Brain microvascular endothelial cell (primary cell): ENCODE results near the gene SCAMP2.
"Not testable (repeated sequence)": the region's sequence is repeated elsewhere in the genome, so short reads cannot be mapped to it uniquely, and the experiment has no call there.

Experiments
- DNase-seq: peaks from one replicate; pipeline ENCODE4 v3.0.0-alpha.2; 2020
- H3K27ac ChIP-seq: fragments of 250-450 bp; sonication (Bioruptor Pico); 2 replicates; pipeline ENCODE4 v1.5.1; 2020; ENCODE audit warnings: mild to moderate bottlenecking, moderate library complexity
- H3K27me3 ChIP-seq: fragments of 250-450 bp; sonication (Bioruptor Pico); replicated peaks from 2 replicates; pipeline ENCODE4 v1.5.1; 2020; ENCODE audit warnings: mild to moderate bottlenecking
- H3K36me3 ChIP-seq: fragments of 250-450 bp; sonication (Bioruptor Pico); replicated peaks from 2 replicates; pipeline ENCODE4 v1.5.1; 2020; ENCODE audit warnings: mild to moderate bottlenecking
- H3K4me3 ChIP-seq: 2 replicates; pipeline ENCODE4 v1.5.1; 2011; ENCODE audit warnings: low read depth, mild to moderate bottlenecking, control low read depth, low read length, moderate library complexity
- in situ Hi-C: cut with HindIII; loops from 2 replicates; pipeline ENCODE4 v1.10.0; 2017; ENCODE audit warnings: low sequenced_read_pairs, low pct_ligation_motif_present
- TF ChIP-seq, protein P1 (sequence below): IDR thresholded peaks from 2 replicates; pipeline ENCODE4 v1.5.1; 2011; ENCODE audit warnings: low read depth, mild to moderate bottlenecking, moderate library complexity, low read length, control low read depth, inconsistent platforms; ENCODE audit errors: missing control alignments

The SCAMP2 gene

DNA sequence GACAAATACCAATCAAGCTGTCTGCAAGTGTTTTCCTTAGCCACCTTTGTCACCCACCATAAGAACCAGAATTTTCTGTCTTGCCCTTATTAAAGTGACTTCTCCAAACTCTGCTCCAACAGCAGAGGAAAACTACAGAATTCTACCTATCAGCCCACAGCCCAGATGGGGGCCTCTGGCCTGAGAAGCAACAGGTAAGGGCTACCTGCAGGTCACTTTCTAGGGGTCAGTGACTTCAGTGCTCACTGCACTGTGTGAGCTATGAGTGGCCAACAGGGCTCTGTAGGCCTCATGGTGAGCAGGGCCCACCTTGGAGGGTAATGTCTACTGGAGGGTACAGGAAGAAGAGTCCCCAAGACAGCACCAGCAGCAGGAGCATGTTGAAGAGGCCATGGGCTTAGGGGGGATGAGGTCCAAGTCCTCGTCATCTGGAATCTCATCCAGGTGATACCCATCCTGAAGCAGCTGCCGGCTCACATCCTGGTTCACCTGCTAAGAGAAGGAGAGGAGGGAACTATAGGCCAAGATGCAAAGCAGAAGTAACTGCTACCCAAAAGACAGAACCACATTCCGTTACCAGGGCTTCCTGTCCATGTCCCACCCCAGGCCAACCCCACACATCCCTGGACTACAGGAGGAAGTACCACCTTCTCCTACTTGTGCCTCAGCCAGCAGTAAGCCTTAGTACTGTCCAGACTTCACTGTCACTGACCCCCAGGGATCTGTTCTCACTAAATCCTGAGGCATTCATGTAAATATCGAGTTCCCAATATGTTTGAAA is 29.3 kb upstream of the SCAMP2 start:
- TF ChIP-seq, protein P1, sequence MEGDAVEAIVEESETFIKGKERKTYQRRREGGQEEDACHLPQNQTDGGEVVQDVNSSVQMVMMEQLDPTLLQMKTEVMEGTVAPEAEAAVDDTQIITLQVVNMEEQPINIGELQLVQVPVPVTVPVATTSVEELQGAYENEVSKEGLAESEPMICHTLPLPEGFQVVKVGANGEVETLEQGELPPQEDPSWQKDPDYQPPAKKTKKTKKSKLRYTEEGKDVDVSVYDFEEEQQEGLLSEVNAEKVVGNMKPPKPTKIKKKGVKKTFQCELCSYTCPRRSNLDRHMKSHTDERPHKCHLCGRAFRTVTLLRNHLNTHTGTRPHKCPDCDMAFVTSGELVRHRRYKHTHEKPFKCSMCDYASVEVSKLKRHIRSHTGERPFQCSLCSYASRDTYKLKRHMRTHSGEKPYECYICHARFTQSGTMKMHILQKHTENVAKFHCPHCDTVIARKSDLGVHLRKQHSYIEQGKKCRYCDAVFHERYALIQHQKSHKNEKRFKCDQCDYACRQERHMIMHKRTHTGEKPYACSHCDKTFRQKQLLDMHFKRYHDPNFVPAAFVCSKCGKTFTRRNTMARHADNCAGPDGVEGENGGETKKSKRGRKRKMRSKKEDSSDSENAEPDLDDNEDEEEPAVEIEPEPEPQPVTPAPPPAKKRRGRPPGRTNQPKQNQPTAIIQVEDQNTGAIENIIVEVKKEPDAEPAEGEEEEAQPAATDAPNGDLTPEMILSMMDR, result no peak
- H3K27ac ChIP-seq, result no peak overlapping the region
- H3K36me3 ChIP-seq, result peaks cover 58% of the 10 kb centered on the region
- in situ Hi-C loops, result no loop called here
- H3K4me3 ChIP-seq, result no peak overlapping the region
- no peak for DNase-seq
- H3K27me3 ChIP-seq, result no peaks in the 10 kb centered on the region

DNA sequence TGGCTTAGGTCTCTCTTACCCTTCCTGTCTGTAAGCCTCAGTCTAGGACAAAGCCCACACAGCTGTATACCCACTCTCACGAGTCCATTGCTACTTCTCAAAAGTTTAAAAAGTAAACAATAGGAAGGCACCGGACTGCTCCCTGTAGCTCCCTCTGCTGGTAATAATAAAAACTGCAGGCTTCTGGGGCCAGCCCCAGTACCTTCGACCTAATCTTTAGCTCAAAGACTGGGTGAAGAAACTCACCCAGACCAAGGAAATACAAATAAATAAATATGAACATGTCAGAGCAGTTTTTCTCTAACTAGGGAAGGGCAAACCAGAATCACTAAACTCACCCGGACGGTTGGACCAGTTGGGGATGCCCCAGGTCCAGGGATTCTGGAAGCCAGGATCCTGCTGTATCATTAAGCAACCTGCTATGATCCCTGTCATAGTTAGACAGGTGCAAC is 28.5 kb upstream of the SCAMP2 start:
- no peak overlapping the region for H3K4me3 ChIP-seq
- peak; percentile 51 for DNase-seq

DNA sequence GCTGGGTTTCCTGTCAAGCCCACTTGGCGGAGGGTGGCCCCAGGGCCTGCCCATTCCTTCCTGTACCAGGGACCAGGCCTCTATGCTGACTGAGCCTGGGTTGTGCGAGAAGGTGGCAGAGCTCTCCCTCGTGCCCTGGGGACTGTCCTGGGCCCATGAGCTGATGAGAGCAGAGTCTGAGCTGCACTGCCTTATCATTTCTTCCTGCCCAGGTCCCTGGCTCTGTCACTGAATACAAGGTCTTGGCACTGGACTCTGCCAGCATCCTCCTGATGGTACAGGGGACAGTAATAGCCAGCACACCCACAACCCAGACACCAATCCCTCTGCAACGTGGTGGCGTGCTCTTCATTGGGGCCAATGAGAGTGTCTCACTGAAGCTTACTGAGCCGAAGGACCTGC is 24.1 kb upstream of the SCAMP2 start:
- TF ChIP-seq, protein P1, result no peak
- Histone ChIP-seq H3K4me3 (no peak overlapping the region), H3K27ac (no peak overlapping the region), H3K36me3 (peaks cover 45% of the 10 kb centered on the region), H3K27me3 (no peaks in the 10 kb centered on the region)
- in situ Hi-C loops, result no loop called here
- DNase-seq, result no peak

More for the DNA sequence above, 28.5 kb upstream of the SCAMP2 start:
- H3K36me3 ChIP-seq, result peaks cover 58% of the 10 kb centered on the region
- in situ Hi-C loops, result no loop called here
- H3K27me3 ChIP-seq, result no peaks in the 10 kb centered on the region
- no peak overlapping the region for H3K27ac ChIP-seq
- TF ChIP-seq, protein P1, result peak; percentile 86

DNA sequence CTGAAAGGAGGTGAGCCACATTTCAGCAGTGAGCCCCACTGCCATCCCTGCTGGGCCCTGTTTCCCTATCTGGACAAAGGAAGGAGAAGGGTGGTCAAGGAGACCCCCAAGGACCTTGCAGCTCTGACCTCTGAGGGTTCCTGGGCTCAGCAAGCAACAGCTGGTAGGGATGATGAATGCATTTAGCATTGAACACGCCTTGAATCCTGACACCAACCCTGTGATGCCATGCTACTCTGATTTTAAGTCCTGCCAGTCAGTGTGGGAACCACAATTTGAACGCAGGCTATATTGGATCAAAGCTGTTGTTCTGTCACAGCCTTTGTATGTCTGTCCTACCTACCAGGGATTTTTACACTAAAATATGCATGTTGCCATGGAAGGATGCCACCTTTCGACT is 23.2 kb upstream of the SCAMP2 start:
- no peak for DNase-seq
- no peak overlapping the region for H3K27ac ChIP-seq
- H3K36me3 ChIP-seq, result peaks cover 39% of the 10 kb centered on the region
- no peaks in the 10 kb centered on the region for H3K27me3 ChIP-seq
- H3K4me3 ChIP-seq, result no peak overlapping the region
- TF ChIP-seq, protein P1, result no peak
- in situ Hi-C loops, result no loop called here

DNA sequence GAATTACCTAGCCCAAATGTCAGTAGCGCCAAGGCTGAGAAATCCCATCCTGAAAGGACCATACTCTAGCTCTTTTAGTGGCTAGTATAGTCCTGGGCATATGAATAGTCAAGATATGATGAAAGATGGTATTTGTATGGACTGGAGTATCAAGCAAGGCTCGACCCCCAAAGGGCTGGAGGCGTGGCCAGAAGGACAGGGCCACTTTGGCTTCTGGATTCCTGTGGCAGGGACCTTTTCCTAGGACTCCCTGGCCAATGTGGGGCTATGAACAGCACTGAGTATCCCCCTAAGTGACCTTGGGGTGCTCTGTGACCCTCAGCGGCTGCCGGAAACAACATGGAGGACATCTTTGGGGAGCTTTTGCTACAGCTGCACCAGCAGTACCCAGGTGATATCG is 22.7 kb upstream of the SCAMP2 start:
- TF ChIP-seq, protein P1, result no peak
- Histone ChIP-seq H3K27ac (no peak overlapping the region), H3K36me3 (peaks cover 36% of the 10 kb centered on the region), H3K4me3 (no peak overlapping the region), H3K27me3 (no peaks in the 10 kb centered on the region)
- in situ Hi-C loops, result no loop called here
- no peak for DNase-seq

DNA sequence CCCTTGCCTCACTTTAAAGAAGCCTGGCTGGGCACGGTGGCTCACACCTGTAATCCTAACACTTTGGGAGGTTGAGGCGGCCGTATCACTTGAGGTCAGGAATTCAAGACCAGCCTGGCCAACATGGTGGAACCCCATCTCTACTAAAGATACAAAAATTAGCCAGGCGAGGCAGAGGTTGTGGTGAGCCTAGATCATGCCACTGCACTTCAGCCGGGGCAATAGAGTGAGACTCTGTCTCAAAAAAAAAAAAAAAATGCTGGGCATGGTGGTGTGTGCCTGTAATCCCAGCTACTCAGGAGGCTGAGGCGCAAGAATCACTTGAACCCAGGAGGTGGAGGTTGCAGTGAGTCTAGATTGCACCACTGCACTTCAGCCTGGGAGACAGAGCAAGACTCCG is 21.2 kb upstream of the SCAMP2 start:
- H3K27ac ChIP-seq, H3K4me3 ChIP-seq, DNase-seq, H3K27me3 ChIP-seq, in situ Hi-C loops: not testable (repeated sequence)
- peaks cover 21% of the 10 kb centered on the region for H3K36me3 ChIP-seq
